Activated CD4-positive, alpha-beta T cell treated with anti-CD3 and anti-CD28 coated beads, Interleukin-2, Interleukin-6, amounts not matched to agents 100 ng/mL and 50 ng/mL, durations not matched to agents 16 hours and 8 hours (primary cell): Measurements from ENCODE around the gene TMEM161A.

Experiments used
- DNase-seq: peaks from one replicate; pipeline ENCODE4 v3.0.0-alpha.2; 2020

TMEM161A gene

GRCh38 chr19:19095691-19096090 lies 42.6 kb downstream of the TMEM161A start:
- DNase-seq: no peak

DNA sequence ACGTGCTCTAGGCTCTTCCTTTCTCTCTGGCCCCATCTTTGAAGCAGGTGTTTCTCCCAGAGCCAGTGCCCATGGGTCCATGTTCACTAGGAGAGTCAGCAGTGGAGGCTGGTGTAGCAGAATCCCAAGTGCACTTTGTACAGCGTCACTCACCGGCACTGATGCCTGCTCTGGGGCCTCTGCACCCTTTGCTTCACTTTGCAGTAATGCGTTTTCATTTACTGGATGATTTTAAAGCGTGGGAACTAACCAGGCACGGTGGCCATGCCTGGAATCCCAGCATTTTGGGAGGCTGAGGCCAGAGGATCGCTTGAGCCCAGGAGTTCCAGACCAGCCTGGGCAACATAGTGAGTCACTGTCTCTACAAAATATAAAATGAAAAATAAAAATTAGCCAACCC lies 43.8 kb downstream of the TMEM161A start:
- DNase-seq: no peak

DNA sequence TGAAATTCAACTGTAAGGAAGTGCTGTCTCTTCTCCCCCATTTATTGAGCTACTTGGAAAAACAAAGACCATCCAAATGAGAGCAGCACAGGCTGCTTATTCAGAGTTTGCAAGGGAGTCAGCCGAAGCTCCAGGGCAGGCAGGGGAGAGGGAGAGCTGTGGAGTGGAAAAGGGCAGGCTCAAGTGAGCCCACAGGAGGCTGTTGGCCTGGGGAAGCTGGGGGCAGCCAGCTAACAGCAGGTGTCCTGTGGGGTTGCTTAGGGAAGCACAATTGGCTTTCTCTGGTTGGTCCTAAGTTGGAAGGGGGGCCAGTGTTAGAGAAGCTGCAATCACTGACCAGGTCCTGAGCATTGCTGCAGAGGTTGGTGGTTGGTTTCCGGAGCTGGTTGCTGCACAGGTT lies 50.6 kb downstream of the TMEM161A start:
- no peak for DNase-seq

DNA sequence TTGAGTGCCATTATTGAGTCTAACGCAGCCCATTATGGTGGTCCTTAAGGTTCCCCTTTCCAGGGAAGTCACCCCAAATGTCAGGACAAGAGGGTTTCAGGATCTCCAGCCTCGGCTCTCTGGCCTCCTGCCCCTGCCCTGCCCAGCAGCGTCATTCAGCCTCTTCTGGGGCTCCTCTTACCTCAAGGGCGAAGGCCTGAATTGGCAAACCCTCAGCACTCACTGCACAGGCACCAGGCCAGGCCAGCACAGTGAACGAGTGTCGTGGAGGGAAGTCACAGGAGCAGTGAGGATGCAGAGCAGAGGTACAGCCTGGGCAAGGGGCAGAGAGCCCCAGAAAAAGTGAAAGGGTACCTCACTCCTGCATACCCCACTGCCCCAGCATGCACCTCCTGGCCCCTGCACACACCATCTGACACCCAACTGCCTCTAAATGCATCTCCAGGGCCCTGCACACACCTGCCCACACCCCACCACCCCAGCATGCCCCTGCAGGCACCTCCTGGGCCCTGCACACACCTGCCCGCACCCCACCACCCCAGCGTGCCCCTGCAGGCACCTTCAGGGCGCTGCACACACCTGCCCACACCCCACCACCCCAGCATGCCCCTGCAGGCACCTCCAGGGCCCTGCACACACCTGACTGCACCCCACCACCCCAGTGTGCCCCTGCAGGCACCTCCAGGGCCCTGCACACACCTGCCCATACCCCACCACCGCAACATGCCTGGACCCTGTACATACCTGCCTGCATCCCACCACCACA lies 54.7 kb downstream of the TMEM161A start:
- no peak for DNase-seq

DNA sequence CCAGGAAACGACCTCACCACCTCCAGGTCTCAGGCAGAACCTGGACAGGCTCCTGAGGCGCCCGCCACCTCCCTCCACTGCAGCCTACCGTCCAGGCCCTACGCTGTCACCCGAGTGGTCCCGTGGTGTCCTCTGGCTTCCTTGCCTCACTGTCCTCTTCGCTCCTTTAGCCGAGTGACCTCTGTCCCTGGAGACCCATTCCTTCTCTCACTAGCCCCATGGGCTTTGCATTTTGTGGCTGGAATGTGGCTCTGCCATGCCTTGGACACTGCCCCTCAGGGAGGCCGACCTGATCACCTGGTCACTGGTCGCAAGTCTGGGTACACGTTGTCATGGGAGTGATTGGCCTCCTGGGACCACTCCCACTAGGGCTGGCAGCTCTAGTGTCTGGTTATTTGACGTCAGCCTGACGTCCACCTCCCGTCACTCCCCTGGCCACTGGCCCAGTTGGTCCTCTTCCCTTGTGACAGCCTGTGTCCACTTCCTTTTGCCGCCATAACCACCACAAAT lies 56.6 kb downstream of the TMEM161A start:
- DNase-seq: no peak

- no peak for DNase-seq
These were observed 58.7 kb downstream of the TMEM161A start for GRCh38 chr19:19079571-19079970.

DNA sequence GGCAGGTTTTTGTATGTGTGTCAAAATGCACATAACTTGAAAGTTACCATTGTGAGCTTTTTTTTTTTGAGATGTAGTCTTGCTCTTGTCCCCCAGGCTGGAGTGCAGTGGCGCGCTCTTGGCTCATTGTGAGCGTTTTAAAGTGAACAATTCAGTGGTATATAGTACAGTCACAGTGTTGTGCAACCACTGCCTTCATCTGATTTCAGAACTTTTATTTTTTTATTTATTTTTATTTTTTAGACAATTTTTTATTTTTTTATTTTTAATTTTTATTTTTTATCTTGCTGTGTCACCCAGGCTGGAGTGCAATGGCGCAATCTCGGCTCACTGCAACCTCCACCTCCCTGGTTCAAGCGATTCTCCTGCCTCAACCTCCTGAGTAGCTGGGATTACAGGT lies 59.5 kb downstream of the TMEM161A start:
- DNase-seq: no peak

- no peak for DNase-seq
These were observed 61.2 kb downstream of the TMEM161A start for GRCh38 chr19:19077103-19077502.

DNA sequence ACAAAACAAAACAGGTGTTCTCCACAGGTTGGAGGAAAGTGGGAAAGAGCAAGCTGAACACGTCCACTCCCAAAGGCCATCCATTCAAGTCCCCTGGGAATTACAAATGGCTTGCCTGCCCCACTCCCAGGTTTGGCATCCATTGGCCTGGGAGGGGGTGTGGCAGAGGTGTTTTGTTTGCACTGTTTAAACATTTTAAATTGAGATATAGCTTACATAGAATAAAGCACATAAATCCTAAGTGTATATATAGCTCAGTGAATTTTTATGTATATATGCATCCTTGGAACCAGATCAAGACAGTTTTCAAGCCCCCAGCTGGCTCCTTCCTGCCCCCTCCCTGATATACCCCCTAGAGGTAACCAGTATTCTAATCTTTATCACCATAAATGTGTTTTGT lies 61.8 kb downstream of the TMEM161A start:
- DNase-seq: no peak

GRCh38 chr19:19075126-19075525 lies 63.2 kb downstream of the TMEM161A start:
- DNase-seq: no peak

DNA sequence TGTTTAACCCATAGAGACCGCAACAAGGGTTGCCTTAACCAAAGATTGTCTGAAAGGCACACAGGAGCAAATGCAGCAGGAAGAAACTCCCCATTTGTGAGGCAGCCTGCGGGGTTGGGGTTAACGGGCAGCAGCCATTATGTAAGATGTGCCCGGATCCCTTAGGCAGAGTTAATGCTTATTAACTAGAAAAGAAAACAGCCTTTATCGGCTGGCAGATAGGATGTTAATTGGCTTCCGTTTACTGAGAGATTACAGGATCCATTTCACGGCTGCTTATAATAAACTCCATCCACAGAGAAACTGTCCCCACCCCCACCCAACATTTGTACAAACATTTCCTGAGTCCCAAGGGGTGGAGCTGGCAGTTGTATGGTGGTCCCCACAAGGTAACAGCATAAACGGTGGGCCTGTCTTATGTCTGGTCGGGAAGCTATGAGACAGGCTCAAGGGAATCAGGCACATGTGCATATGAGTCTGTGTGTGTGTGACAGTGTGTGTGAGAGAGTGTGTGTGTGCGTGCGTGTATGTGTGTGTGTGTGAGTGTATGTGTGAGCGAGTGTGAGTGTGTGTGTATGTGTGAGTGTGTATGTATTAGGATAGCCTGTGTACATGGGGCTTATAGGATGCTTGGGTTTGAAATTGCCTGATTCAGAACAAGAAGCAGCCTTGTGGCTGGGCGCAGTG lies 63.9 kb downstream of the TMEM161A start:
- DNase-seq: no peak

- DNase-seq: no peak
These were observed 66.4 kb downstream of the TMEM161A start for GRCh38 chr19:19071897-19072296.
